Measurements from ENCODE around the gene ACKR3.

ACKR3 gene

GRCh38 chr2:236550290-236550689 is 19.3 kb upstream of the ACKR3 start:
- DNase-seq: no peak

- peak; percentile 23 for DNase-seq
Measured at GRCh38 chr2:236550701-236551465, 18.7 kb upstream of the ACKR3 start.

- DNase-seq: no peak
Measured at GRCh38 chr2:236551471-236552211, 18.0 kb upstream of the ACKR3 start.

GRCh38 chr2:236552212-236552542 is 17.4 kb upstream of the ACKR3 start:
- no peak for DNase-seq

- DNase-seq: no peak
Measured at GRCh38 chr2:236552581-236553363, 16.9 kb upstream of the ACKR3 start.

GRCh38 chr2:236553522-236553921 is 16.1 kb upstream of the ACKR3 start:
- DNase-seq: no peak

- DNase-seq: no peak
Measured at GRCh38 chr2:236554629-236555282, 14.9 kb upstream of the ACKR3 start.

- no peak for DNase-seq
Measured at GRCh38 chr2:236555481-236555880, 14.1 kb upstream of the ACKR3 start.

- no peak for DNase-seq
Measured at GRCh38 chr2:236557306-236558030, 12.2 kb upstream of the ACKR3 start.

- DNase-seq: no peak
Measured at GRCh38 chr2:236558036-236558435, 11.6 kb upstream of the ACKR3 start.

GRCh38 chr2:236558993-236559978 is 10.3 kb upstream of the ACKR3 start:
- no peak for DNase-seq

- no peak for DNase-seq
Measured at GRCh38 chr2:236561874-236562273, 7.8 kb upstream of the ACKR3 start.

- DNase-seq: no peak
Measured at GRCh38 chr2:236562434-236562833, 7.2 kb upstream of the ACKR3 start.

GRCh38 chr2:236563953-236564352 is 5.7 kb upstream of the ACKR3 start:
- no peak for DNase-seq

GRCh38 chr2:236565212-236565611 is 4.4 kb upstream of the ACKR3 start:
- no peak for DNase-seq

- no peak for DNase-seq
Measured at GRCh38 chr2:236565879-236566402, 3.7 kb upstream of the ACKR3 start.

GRCh38 chr2:236566596-236566995 is 3.0 kb upstream of the ACKR3 start:
- DNase-seq: no peak

- DNase-seq: peak; percentile 63
Measured at GRCh38 chr2:236568068-236568921, 1.3 kb upstream of the ACKR3 start.

GRCh38 chr2:236568922-236569572 is 578 bp upstream of the ACKR3 start:
- no peak for DNase-seq
